ENCODE data around the gene NTRK2.

Gene NTRK2

GRCh38 chr9:84785792-84786547 lies 116.4 kb downstream of the NTRK2 start:
- no peak for DNase-seq

- DNase-seq = no peak
These were observed 119.4 kb downstream of the NTRK2 start for GRCh38 chr9:84788803-84789462.

- DNase-seq = no peak
These were observed 119.9 kb downstream of the NTRK2 start for GRCh38 chr9:84789463-84789830.

- DNase-seq = no peak
These were observed 122.1 kb downstream of the NTRK2 start for GRCh38 chr9:84791643-84792042.

- no peak for DNase-seq
These were observed 123.7 kb downstream of the NTRK2 start for GRCh38 chr9:84793251-84793650.

- no peak for DNase-seq
These were observed 125.6 kb downstream of the NTRK2 start for GRCh38 chr9:84794981-84795637.

- DNase-seq = no peak
These were observed 126.9 kb downstream of the NTRK2 start for GRCh38 chr9:84796404-84796803.

- DNase-seq = no peak
These were observed 129.7 kb downstream of the NTRK2 start for GRCh38 chr9:84799251-84799650.

- DNase-seq = no peak
These were observed 135.6 kb downstream of the NTRK2 start for GRCh38 chr9:84804951-84805694.

- DNase-seq = no peak
These were observed 137.9 kb downstream of the NTRK2 start for GRCh38 chr9:84807431-84807830.

- DNase-seq = no peak
These were observed 138.4 kb downstream of the NTRK2 start for GRCh38 chr9:84807870-84808390.

- DNase-seq = no peak
These were observed 138.9 kb downstream of the NTRK2 start for GRCh38 chr9:84808416-84808815.

GRCh38 chr9:84811072-84811750 lies 141.7 kb downstream of the NTRK2 start:
- DNase-seq = no peak

- no peak for DNase-seq
These were observed 142.2 kb downstream of the NTRK2 start for GRCh38 chr9:84811751-84812074.

GRCh38 chr9:84812355-84812754 lies 142.8 kb downstream of the NTRK2 start:
- no peak for DNase-seq

GRCh38 chr9:84812847-84813246 lies 143.3 kb downstream of the NTRK2 start:
- no peak for DNase-seq

GRCh38 chr9:84815554-84815953 lies 146.0 kb downstream of the NTRK2 start:
- DNase-seq = no peak

- no peak for DNase-seq
These were observed 147.5 kb downstream of the NTRK2 start for GRCh38 chr9:84817038-84817437.

GRCh38 chr9:84818791-84819190 lies 149.3 kb downstream of the NTRK2 start:
- DNase-seq = no peak

GRCh38 chr9:84819491-84819991 lies 150.0 kb downstream of the NTRK2 start:
- no peak for DNase-seq

- no peak for DNase-seq
These were observed 151.9 kb downstream of the NTRK2 start for GRCh38 chr9:84821431-84821830.

- no peak for DNase-seq
These were observed 153.2 kb downstream of the NTRK2 start for GRCh38 chr9:84822589-84823233.

All from cortex of kidney (tissue), 1 donor.